ENCODE measurements around the gene CDCA3.

GRCh38 chr12:6839482-6840201 lies 11.4 kb downstream of the CDCA3 start:
- TF ChIP-seq CTCF (IDR thresholded peaks at IDR 0.05) (no peak), EZH2 (IDR thresholded peaks at IDR 0.05; ENCODE audit: borderline replicate concordance, insufficient read depth, low read depth, low read length, poor library complexity, severe bottlenecking) (no peak)

Measured in B cell (primary cell).